HG03039 (cell line): ENCODE data around the gene SPTBN4.
"Not testable (repeated sequence)": the region's sequence is repeated elsewhere in the genome, so short reads cannot be mapped to it uniquely, and the experiment has no call there.

Experiments
- ATAC-seq: cut with Tn5 transposase; IDR thresholded peaks from one replicate; pipeline ENCODE4 v1.9.1; 2021; ENCODE audit warnings: mild to moderate bottlenecking, moderate library complexity; ENCODE audit not compliant: unreplicated experiment

SPTBN4 gene

DNA sequence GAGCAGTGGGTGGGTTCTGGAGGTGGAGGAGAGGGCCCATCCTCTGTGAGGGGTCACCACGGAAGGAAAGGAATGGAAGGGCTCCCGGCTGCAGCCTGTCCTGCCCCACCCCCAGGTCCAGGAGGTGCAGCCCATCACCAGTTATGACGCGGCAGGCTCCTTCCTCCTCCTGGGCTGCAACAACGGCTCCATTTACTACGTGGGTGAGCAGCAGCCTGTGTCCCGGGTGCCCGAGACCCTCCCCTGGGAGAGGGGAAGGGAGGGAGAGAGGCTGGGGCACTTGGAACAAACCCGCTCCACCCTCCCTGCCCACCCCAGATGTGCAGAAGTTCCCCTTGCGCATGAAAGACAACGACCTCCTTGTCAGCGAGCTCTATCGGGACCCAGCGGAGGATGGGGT is 116.5 kb downstream of the SPTBN4 start:
- no peak for ATAC-seq

DNA sequence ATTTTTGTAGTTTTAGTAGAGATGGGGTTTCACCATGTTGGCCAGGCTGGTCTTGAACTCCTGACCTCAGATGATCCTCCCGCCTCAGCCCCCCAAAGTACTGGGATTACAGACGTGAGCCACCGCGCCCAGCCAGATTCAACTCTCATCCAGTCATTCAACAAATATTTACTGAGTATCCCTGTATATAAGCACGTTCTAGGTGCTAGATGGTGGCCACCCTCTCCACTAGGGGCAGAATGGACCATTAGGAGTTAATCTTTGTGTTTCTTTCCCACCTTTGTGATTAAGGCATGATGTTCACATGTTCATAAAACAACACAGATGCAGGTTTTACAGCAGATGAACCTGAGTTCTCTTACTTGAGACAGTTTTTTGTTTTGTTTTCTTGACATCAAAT is 117.2 kb downstream of the SPTBN4 start:
- no peak for ATAC-seq

DNA sequence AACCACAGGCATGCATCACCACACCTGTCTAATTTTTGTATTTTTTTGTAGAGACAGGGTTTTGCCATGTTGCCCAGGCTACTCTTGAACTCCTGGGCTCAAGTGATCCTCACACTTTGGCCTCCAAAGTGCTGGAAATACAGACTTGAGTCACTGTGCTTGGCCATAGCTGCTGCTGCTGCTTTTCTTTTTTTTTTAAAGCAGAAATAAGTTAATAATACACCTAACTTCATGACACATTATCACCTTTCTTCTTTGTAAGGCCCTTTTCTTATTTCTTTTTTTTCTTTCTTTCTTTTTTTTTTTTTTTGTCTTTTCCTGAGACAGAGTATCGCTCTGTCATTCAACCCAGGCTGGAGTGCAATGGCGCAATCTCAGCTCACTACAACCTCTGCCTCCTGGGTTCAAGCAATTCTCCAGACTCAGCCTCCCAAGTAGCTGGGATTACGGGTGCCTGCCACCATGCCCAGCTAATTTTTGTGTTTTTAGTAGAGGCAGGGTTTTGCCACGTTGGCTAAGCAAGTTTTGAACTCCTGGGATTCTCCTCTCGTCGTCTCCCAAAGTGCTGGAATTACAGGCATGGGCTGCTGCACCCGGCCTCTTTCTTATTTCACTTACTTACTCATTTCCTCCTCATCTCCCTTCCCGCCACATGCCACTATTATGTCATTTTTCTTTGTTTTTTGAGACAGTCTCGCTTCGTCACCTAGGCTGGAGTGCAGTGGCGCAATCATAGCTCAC is 118.6 kb downstream of the SPTBN4 start:
- ATAC-seq = no peak

DNA sequence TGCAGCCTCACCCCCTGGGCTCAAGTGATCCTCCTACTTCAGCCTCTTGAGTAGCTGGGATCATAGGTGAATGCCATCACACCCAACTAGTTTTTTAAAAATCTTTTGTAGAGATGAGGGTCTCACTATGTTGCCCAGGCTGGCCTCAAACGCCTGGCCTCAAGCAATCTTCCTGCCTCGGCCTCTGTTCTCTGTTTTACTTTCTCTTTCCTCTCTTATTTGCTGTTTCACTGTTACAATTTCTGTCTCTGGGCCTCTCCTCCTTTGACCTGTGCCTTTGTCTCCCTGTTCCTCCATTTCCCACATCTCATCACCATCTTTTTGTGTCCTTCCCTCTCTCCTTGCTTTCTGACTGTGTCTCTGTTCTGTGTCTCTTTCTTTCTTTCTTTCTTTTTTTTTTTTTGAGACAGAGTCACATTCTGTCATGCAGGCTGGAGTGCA is 119.2 kb downstream of the SPTBN4 start:
- no peak for ATAC-seq

DNA sequence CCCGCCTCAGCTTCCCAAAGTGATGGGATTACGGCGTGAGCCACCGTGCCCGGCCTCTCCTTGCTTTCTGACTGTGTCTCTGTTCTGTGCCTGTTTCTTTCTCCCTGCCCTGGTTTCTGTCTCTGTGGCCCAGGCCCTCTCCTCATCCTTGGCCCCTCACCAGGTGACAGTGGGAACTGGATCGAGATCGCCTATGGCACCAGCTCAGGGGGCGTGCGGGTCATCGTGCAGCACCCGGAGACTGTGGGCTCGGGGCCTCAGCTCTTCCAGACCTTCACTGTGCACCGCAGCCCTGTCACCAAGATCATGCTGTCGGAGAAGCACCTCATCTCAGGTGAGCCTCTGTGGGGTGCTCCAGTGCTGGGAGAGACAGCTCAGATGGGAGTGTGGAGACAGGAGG is 119.8 kb downstream of the SPTBN4 start:
- ATAC-seq = no peak

DNA sequence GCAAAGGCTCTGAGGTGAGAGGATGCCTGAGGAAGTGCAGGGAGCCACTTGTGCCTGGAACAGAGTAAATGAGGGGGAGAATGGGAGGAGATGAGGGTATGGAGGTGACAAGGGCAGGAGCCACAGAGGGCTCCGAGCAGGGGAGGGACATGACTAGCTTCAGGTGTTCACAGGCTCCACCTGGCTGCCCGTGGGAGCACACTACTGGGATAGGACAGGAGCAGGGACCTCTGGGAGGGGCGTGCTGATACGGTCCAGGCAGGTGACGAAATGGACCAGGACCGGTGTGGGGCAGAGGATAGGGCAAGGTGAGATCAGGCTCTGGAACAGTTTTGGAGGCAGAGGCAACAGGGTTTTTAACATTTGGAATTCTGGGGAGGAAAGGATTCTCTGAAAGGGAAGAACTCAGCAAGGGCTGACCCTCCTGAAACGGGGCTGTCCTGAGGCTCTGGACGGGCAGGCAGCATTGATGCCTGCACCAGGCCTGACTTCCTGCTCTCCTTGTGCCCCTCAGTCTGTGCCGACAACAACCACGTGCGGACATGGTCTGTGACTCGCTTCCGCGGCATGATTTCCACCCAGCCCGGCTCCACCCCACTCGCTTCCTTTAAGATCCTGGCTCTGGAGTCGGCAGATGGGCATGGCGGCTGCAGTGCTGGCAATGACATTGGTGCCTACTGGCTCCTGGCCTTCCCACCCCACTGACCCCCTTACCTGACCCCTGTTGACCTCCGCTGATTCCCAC is 121.5 kb downstream of the SPTBN4 start:
- no peak for ATAC-seq

DNA sequence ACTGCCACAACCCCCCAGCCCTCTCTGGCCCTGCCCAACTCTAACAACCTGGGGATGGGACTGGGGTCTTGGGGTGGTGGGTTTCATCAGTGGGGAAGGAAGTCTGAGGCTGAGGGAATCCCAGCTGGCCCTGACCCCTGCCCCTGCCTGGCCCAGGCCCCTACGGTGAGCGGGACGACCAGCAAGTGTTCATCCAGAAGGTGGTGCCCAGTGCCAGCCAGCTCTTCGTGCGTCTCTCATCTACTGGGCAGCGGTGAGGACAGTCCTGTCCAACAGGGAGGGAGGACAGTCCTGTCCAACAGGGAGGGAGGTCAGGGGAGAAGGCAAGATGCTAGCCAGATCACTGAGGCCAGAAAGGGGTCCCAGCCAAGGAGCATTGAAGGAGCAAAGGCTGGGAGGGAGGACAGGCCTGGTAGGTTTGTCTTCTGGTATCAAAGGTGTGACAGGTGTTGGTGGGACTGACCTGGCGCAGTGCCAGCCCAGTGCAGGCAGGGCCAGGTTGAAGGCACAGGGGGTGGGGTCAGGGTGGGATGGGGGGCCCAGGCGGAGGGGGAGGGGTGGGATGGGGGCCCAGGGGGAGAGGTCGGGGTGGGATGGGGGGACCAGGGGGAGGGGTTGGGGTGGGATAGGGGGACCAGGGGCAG is 122.2 kb downstream of the SPTBN4 start:
- ATAC-seq = no peak

DNA sequence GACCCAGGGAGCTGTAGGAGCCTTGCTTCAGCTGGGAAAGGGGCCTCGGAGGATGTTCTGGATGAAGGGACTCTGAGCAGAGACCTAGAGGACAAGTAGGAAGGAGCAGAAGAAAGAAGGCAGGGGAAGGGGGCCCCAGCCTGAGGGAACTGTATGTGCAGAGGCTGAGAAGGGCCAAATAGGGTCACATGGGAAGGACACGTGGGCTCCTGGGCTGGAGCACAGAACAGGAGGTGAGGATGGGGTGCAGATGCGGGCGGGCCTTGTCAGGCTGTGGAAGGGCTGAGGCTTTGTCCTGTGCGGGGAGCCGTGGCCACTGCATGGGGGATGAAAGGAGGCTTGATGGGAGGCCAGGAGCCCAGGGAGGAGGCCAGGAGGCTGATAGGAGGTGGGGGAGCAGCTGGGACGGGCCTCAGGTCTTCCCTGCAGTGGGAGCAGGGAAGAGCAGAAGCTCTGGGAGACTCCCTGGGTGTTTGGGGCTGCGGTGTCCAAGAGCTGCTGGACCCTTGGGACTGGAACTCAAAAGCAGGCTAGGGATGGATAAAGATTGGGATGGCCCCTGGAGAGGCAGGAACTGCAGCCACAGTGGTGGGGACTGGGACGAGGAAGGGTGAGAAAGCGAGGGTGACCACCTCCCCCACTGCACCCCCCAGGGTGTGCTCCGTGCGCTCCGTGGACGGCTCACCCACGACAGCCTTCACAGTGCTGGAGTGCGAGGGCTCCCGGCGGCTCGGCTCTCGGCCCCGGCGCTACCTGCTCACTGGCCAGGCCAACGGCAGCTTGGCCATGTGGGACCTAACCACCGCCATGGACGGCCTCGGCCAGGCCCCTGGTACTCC is 123.0 kb downstream of the SPTBN4 start:
- ATAC-seq = no peak

DNA sequence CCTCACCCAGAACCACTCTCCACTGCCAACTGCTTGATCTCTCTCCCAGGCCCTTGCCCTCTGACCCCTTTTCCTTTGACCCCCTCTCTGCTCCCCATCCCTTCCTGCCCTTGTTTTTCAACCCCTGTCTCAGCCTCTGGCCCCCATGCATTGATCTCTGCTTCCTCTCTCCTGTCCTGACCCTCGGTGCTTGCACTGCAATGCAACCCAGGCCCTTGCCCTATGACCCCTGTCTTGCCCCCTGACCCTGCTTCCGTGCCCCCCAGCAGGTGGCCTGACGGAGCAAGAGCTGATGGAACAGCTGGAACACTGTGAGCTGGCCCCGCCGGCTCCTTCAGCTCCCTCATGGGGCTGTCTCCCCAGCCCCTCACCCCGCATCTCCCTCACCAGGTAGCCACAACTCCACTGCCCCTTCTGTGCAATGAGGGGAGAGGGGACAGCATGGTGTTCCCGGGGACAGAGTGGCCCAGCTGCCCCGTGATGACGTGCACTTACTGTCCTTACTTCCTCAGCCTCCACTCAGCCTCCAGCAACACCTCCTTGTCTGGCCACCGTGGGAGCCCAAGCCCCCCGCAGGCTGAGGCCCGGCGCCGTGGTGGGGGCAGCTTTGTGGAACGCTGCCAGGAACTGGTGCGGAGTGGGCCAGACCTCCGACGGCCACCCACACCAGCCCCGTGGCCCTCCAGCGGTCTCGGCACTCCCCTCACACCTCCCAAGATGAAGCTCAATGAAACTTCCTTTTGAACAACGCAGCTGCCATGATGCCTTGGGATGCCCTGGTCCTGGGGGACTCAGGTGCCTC is 123.9 kb downstream of the SPTBN4 start:
- ATAC-seq = no peak

DNA sequence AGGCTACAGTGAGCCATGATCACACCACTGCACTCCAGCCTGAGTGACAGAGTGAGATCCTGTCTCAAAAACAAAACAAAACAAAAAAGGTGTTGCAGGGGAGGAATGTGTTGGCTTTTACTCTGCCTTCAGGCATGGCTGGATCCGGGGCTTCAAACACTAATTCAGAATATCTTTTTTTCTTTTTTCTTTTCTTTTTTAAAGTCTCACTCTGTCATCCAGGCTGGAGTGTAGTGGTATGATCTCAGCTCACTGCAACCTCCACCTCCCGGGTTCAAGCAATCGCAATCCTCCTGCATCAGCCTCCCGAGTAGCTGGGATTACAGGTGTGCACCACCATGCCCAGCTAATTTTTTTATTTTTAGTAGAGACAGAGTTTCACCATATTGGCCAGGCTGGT is 124.9 kb downstream of the SPTBN4 start:
- ATAC-seq = not testable (repeated sequence)

DNA sequence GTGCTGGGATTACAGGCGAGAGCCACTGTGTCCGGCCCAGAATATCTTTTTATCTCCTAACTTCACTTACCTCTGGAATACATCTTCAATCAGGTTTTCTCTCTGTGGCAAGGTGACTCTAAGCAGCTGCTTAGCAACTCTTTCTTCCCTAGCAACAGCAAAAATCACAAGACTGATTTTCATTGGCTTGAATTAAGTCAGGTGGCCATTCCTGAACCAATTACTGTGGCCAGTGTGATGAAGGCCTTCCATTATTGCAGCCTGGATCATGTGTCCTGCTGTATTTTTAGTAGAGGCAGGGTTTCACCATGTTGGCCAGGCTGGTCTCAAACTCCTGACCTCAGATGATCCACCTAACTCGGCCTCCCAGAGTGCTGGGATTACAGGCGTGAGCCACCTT is 125.4 kb downstream of the SPTBN4 start:
- ATAC-seq = no peak

DNA sequence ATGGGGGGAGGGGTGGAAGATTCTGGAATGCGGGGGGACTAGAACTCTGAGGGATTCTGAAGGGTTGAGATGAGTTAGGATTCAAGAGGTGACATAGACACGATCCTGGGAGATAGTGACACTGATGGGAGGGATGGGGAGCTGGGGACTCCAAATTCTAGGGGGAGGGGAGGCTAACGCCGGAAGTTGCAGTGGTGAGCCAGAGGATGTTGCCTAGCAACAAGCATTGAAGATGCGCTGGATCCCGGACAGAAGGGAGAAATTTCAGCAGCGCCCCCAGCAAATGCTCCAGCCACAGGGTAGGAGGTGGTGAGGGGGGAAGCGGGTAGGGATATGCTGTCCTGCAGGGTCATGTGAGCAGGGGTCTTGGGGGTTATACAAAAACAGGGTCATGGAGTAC is 127.5 kb downstream of the SPTBN4 start:
- ATAC-seq = no peak

DNA sequence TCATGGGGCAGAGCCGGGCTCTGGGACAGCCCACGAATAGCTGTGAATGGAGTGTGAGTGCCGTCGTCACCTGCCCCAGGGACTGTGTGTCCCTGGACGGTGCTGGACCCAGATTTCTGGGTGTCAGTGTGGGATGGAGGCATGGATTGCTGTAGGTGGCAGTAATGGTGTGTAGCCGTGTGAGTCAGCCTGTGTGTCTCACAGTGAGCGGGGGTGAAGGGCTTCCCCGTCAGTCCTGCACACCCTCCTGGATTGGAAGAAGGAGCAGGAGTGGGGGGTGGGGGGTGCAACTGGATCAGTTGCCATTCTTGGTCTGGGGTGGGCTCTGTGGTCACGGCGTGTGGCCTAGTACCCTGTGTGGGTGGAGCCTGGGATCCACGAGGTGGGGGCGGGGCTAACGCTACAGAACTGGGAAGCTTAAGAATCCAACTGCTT is 127.9 kb downstream of the SPTBN4 start:
- no peak for ATAC-seq

DNA sequence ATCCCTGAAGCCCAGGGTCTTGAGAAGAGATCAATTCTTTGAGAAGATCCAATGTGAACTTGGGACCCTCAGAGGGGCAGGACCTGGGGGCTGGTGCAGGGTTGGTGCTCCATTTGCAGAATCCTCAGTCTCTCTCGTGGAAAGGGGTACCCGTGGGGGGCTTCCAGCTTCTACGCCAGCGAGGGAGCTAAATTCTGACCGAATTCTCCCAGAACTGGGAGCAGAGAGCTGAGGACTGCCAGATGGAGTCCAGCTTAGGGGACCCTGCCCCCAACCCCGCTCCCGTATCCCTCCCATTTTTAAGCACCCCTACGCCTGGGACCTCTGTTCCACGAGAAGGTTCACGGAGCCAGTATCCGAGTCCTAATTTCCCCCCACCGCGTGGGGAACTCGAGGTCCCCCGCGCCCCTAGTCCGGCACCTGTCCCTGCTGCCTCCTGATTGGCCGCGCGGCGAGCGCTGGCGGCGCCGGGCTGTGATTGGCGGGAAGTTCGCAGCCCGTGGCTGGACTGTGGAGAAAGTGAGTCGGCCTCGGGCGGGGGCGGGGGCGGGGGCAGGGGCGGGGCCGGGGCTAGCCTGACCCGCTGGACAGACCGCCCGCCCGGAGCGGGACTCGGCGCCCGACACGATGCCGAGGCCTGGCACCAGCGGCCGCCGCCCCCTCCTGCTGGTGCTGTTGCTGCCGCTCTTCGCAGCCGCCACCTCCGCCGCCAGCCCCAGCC is 130.0 kb downstream of the SPTBN4 start:
- no peak for ATAC-seq

DNA sequence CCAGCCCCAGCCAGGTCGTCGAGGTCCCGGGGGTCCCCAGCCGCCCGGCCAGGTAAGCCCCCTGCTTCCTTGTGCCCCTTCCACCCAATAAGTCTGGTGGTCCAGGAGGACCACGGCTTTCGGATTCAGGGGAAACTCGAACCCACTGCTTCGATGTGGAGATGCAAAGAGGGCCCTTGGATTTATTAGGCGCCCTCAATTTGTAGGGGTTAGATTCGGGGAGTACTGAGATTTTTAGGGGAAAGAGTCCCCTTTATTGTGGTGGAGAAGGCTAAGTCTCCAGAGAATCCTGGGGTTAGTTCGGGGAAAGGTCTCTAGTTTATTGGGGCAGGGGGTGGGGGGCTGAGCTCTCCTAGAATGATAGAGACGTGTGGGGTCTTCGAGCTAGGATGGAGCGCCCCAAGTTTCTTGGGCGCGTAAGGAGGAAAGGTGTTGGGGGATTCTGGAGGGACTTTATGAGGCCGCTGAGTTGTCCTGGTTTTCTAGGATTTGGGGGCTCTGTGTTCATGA is 130.6 kb downstream of the SPTBN4 start:
- no peak for ATAC-seq

DNA sequence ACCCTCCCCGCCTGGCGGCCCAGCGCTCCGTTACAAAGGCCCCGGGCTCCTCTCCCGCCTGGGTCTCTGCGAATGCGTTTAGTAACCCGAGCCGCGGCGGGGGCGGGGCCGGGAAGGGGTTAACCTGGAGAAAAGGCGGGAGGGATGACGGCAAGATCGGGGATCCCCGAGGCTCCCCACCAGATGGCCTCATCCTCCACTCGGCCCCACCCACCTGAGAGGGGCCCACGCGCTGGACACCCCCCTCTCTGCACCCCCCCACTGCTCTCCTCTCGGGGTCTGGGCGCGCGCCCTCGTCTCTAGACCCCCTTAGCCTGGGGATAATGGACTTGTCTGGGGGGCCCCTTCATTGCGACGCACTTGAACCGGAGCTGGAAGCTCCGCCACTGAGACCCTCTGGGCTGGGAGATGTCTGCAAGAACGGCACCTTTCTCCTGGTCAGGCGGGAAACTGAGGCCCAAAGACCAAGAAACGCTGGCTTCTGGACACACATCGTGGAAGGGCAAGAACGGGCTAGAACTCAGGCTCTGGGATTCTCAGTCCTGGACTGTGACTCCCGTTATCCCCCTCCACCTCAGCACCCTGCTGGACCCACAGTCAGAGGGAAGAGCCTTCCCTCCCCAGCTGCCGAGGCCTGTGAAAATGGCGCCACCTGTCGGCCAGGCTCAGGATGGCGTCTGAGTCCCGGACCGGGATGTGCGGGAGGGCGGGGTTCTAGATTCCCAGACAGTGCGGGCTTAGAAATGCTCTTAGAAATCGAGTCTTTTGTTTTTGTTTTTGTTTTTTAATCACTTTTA is 131.5 kb downstream of the SPTBN4 start:
- ATAC-seq = no peak

DNA sequence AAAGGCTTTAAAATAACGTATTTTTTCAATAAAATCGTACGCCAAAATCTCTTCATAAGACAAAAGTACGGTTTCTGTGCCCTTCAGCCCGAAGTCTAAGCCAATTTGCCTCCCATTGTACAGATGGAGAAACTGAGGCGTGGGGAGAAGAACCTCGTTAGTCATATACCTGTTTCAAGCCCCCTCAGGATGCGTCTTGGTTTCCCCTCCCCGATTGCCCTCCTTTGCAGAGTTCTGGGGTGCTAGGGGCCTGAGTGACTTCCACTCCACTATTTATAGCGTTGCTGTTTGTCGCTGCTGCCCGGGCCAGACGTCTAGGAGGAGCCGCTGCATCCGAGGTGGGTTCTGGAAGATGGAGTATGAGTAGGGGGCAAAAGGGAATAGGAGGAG is 132.1 kb downstream of the SPTBN4 start:
- no peak for ATAC-seq

DNA sequence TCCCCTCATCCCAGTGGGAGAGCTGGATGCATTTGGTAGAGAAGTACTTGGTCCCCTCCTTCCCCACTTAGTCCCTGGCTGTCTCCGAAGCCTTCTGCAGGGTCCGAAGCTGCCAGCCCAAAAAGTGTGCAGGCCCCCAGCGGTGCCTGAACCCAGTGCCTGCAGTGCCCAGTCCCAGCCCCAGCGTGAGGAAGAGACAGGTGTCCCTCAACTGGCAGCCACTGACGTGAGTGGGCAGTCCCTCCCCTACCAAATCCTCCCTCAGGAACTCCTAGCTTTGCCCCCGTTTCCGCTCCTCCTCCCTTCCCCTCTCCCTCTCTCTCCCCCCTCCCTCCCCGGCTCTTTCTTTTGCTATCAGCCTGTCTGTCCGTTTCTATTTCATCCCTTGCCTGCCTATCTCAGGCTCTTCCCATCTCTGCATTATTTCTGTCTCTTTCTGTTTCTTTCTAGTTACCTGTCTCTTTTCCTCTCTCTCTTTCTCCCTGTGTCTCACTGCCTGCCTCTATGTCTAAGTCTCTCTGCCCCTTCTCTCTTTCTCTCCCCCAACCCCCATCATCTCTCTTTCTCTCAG is 132.6 kb downstream of the SPTBN4 start:
- no peak for ATAC-seq
